Measurements from ENCODE around the gene BTBD9. TPM values are rescaled to one million over a fixed set of nuclear protein-coding genes. Genes with fewer than 3 reads are reported as not detected.

Gene BTBD9
- total RNA-seq, 1 experiment from 2014 or later = 19.4 TPM

GRCh38 chr6:38175786-38176185 lies 463.9 kb downstream of the BTBD9 start:
- Mint-ChIP-seq H3K9me3 (ENCODE audit: low read depth, unreplicated experiment) (no peaks in the 10 kb centered on the region), H3K27me3 (ENCODE audit: unreplicated experiment) (no peaks in the 10 kb centered on the region), H3K27ac (ENCODE audit: unreplicated experiment) (no peak overlapping the region), H3K4me3 (ENCODE audit: low read depth, unreplicated experiment) (no peak overlapping the region), H3K4me1 (ENCODE audit: low read depth, unreplicated experiment) (peaks cover 24% of the 10 kb centered on the region), H3K36me3 (ENCODE audit: insufficient read depth, unreplicated experiment) (peaks cover 15% of the 10 kb centered on the region)
- intact Hi-C loops (cut with micrococcal nuclease; ENCODE audit: unreplicated experiment) = no loop called here
- DNase-seq = no peak
- BruUV-seq (replicated peaks) = no TSS peak
- CTCF ChIA-PET = no interaction called here
- TF ChIP-seq CTCF (IDR thresholded peaks at IDR 0.05; ENCODE audit: unreplicated experiment) = no peak

DNA sequence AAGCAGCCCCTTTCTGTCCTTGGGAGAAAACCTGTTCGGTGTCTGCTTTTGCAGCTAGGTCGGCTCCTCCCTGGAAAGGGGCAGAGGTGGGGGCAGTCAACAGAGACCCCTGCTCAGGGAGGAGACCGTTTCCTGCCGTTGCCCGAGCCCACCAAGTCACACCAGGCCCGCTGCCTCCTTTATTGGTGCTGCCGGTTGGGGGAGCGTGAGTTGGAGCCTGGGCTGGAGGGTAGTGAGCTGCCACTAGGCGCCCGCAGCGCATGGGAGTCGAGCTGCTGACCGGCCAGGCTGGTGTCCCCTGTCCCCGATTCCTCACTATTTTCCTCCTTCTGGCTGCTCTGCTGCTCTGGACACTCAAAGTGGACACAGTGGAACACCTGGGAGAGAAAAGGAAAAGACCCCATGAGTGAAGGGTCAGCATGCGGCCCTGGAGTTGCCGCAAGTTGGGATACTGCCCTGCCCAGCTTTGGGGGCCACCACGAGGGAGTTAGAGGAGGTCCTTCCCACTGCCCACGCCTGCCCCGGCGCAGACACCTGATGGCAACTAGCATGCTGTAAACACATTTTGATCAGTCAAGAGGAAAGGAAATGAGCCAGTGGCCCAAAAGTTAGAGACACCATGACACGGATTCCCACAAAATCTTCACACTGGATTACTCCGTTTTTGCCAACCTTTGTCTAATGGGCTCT lies 464.8 kb downstream of the BTBD9 start:
- Mint-ChIP-seq H3K27ac (ENCODE audit: unreplicated experiment) (no peak overlapping the region), H3K4me1 (ENCODE audit: low read depth, unreplicated experiment) (peaks cover 24% of the 10 kb centered on the region)

DNA sequence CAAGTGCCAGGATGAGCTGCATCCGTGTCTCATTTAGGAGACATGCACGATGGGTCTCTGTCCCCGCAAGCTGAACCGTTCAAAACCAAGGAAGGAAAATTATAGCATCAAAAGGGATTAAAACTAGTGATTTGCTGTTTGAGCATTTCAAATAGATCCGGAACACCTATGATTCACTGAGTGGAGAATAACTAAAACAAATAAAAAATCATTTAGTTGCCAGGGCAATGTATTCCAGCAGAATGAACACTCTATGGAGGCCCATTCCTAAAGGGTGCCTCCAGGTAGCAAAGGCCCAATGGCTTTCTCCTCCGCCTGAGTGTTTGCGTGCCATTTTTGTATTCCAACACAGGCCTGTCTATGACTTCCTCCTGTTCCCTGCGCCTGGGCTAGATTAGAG lies 465.4 kb downstream of the BTBD9 start:
- H3K27ac Mint-ChIP-seq (ENCODE audit: unreplicated experiment) = no peak overlapping the region
- H3K27me3 Mint-ChIP-seq (ENCODE audit: unreplicated experiment) = no peaks in the 10 kb centered on the region
- no peak for TF ChIP-seq CTCF (IDR thresholded peaks at IDR 0.05; ENCODE audit: unreplicated experiment)
- DNase-seq = no peak
- H3K4me3 Mint-ChIP-seq (ENCODE audit: low read depth, unreplicated experiment) = no peak overlapping the region
- intact Hi-C loops (cut with micrococcal nuclease; ENCODE audit: unreplicated experiment) = no loop called here
- BruUV-seq (replicated peaks) = no TSS peak
- H3K36me3 Mint-ChIP-seq (ENCODE audit: insufficient read depth, unreplicated experiment) = peaks cover 15% of the 10 kb centered on the region
- peaks cover 24% of the 10 kb centered on the region for H3K4me1 Mint-ChIP-seq (ENCODE audit: low read depth, unreplicated experiment)
- CTCF ChIA-PET = no interaction called here
- no peaks in the 10 kb centered on the region for H3K9me3 Mint-ChIP-seq (ENCODE audit: low read depth, unreplicated experiment)

More for the DNA sequence above, 464.8 kb downstream of the BTBD9 start:
- CTCF ChIA-PET = no interaction called here
- Mint-ChIP-seq H3K36me3 (ENCODE audit: insufficient read depth, unreplicated experiment) (peaks cover 15% of the 10 kb centered on the region), H3K27me3 (ENCODE audit: unreplicated experiment) (no peaks in the 10 kb centered on the region), H3K4me3 (ENCODE audit: low read depth, unreplicated experiment) (no peak overlapping the region), H3K9me3 (ENCODE audit: low read depth, unreplicated experiment) (no peaks in the 10 kb centered on the region)
- intact Hi-C loops (cut with micrococcal nuclease; ENCODE audit: unreplicated experiment) = no loop called here
- no peak for TF ChIP-seq CTCF (IDR thresholded peaks at IDR 0.05; ENCODE audit: unreplicated experiment)
- no TSS peak for BruUV-seq (replicated peaks)
- DNase-seq = no peak

DNA sequence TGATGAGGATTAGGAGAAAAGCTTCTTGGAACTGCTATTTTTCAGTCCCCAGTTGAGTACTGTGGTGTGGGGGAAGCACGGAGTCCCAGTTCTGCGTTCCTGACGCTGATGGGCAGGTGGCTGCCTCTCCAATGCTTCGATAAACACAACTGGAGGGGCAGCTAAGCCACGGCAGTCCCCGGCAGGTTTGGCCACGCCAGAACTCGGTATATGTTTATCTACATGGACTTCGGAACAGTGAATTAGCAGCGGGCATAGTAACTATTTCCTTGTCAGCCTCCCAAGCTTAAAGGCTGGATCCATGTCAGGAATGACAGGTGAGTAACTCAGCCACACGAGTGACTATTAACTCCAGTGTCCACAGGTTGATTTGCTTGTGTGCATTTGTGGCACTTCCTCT lies 465.8 kb downstream of the BTBD9 start:
- no peak for TF ChIP-seq CTCF (IDR thresholded peaks at IDR 0.05; ENCODE audit: unreplicated experiment)
- DNase-seq = no peak
- no peak overlapping the region for H3K27ac Mint-ChIP-seq (ENCODE audit: unreplicated experiment)
- peaks cover 15% of the 10 kb centered on the region for H3K36me3 Mint-ChIP-seq (ENCODE audit: insufficient read depth, unreplicated experiment)
- H3K4me3 Mint-ChIP-seq (ENCODE audit: low read depth, unreplicated experiment) = no peak overlapping the region
- no peaks in the 10 kb centered on the region for H3K9me3 Mint-ChIP-seq (ENCODE audit: low read depth, unreplicated experiment)
- intact Hi-C loops (cut with micrococcal nuclease; ENCODE audit: unreplicated experiment) = no loop called here
- peaks cover 24% of the 10 kb centered on the region for H3K4me1 Mint-ChIP-seq (ENCODE audit: low read depth, unreplicated experiment)
- CTCF ChIA-PET = no interaction called here
- BruUV-seq (replicated peaks) = no TSS peak
- no peaks in the 10 kb centered on the region for H3K27me3 Mint-ChIP-seq (ENCODE audit: unreplicated experiment)

All from Calu3 (cell line).